ENCODE measurements around the gene KMO. TPM values are rescaled to one million over a fixed set of nuclear protein-coding genes. Genes with fewer than 3 reads are reported as not detected.

Gene KMO
- total and polyA plus RNA-seq, 2 of the 8 experiments (the other 6 are each of a cell fraction or from before 2014, with no cell fraction given), result not detected

DNA sequence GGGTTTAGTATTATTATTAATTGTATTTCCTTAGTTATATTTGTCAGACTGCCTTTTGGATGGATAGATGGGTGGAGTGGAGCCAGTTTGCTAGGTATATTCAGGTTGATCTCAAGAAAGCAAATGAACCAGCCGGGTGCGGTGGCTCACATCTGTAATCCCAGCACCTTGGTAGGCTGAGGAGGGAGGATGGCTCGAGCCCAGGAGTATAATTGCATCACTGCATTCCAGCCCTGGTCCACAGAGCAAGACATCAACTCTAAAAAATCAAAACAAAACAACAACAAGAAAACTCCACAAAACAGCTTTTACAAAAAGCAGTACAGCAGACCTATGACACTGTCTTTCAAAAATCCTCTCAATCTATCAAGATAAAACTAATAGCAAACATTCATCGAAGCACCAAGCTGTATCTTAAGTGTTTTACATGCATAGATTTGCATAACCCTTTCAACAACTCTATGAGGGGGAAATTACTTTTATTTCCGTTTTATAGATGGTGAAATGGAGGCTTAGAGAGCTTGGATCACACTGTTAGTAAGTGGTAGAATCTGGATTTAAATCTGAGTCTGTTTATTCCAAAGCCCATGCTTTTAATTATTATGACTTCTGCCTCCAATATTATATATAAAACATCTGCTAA is 25.5 kb downstream of the KMO start:
- H2BK12ac ChIP-seq (ENCODE audit: low read depth, low read length), result no peak overlapping the region
- no peak overlapping the region for H2AK5ac ChIP-seq (ENCODE audit: low read depth, low read length)
- no peak overlapping the region for H2BK15ac ChIP-seq (ENCODE audit: low read length)
- WGBS, 2 experiments (ENCODE audit: extremely low coverage in 1 of 2, insufficient coverage in 1 of 2, insufficient read length in 1 of 2, insufficient replicate concordance in 2 of 2, low coverage in 1 of 2, low lambda C conversion rate in 2 of 2, missing lambda C conversion rate in 1 of 2), result 88% methylated on average over 5 of the region's 5 CpGs; no CpG with 5 or more reads in 1 of the 2 experiments
- H3K36me3 ChIP-seq (ENCODE audit: control insufficient read depth in 2 of 4, insufficient read depth in 4 of 4, low read length in 3 of 4), result no peaks in the 10 kb centered on the region
- H3K9me3 ChIP-seq (ENCODE audit: insufficient read depth in 2 of 2, low read depth in 1 of 2, low read length in 1 of 2), result no peaks in the 10 kb centered on the region
- H4K5ac ChIP-seq (ENCODE audit: insufficient read length, low read depth, low read length), result no peak overlapping the region
- H2BK5ac ChIP-seq (ENCODE audit: low read depth, low read length), result no peak overlapping the region
- no peak overlapping the region for H3K56ac ChIP-seq (replicated peaks; ENCODE audit: insufficient read length, low read depth, low read length)
- DNase-seq (ENCODE audit: low read depth in 1 of 2, low spot score in 2 of 2), result no peak
- H3K4ac ChIP-seq (replicated peaks; ENCODE audit: insufficient read length, low read depth, low read length), result no peak overlapping the region
- H3K4me3 ChIP-seq (ENCODE audit: extremely low read depth in 1 of 4, insufficient read depth in 2 of 4, low read depth in 3 of 4, low read length in 4 of 4), result no peak overlapping the region
- no peak overlapping the region for H2BK20ac ChIP-seq (ENCODE audit: low read length)
- no peaks in the 10 kb centered on the region for H3K79me2 ChIP-seq (ENCODE audit: control insufficient read depth in 1 of 2, insufficient read depth in 2 of 2, low read length in 2 of 2)
- H4K91ac ChIP-seq (replicated peaks; ENCODE audit: insufficient read length, low read length), result no peak overlapping the region
- no peak for FAIRE-seq
- no peak overlapping the region for H3K9ac ChIP-seq (replicated peaks in 1 of 4; ENCODE audit: extremely low read depth in 1 of 4, low read depth in 3 of 4, low read length in 3 of 4)
- POLR2A ChIA-PET (ENCODE audit: partially characterized antibody), result no interaction called here
- CTCF ChIA-PET (ENCODE audit: partially characterized antibody), result no interaction called here
- TF ChIP-seq POLR2AphosphoS5 (IDR thresholded peaks at IDR 0.05; ENCODE audit: low read depth, low read length) (no peak), EGR1 (IDR thresholded peaks at IDR 0.05; ENCODE audit: borderline replicate concordance, low read depth, low read length) (no peak), HDAC2 (IDR thresholded peaks at IDR 0.05; ENCODE audit: borderline replicate concordance in 1 of 2, low read depth in 2 of 2, low read length in 2 of 2) (no peak), MAX (IDR thresholded peaks at IDR 0.05) (no peak), CEBPB (IDR thresholded peaks at IDR 0.05; ENCODE audit: low read depth, low read length) (no peak), BRCA1 (IDR thresholded peaks at IDR 0.05; ENCODE audit: low read depth, low read length) (no peak), ASH2L (IDR thresholded peaks at IDR 0.05; ENCODE audit: low read length) (no peak), RBBP5 (IDR thresholded peaks at IDR 0.05; ENCODE audit: borderline replicate concordance, low read depth, low read length) (no peak), KDM4A (IDR thresholded peaks at IDR 0.05; ENCODE audit: low read depth, low read length, severe bottlenecking) (no peak), MAFK (IDR thresholded peaks at IDR 0.05; ENCODE audit: low read depth, low read length) (no peak)
- no peaks in the 10 kb centered on the region for H3K79me1 ChIP-seq (ENCODE audit: low read depth, low read length)
- no peak overlapping the region for H2AFZ ChIP-seq (ENCODE audit: low read length)
- no peak overlapping the region for H3K14ac ChIP-seq (ENCODE audit: insufficient read length)
- H3K23me2 ChIP-seq (ENCODE audit: low read depth, low read length), result no peaks in the 10 kb centered on the region
- no peak overlapping the region for H2BK120ac ChIP-seq (replicated peaks; ENCODE audit: low read depth, low read length)
- no peak overlapping the region for H4K8ac ChIP-seq (ENCODE audit: extremely low read depth, insufficient read depth, low read length)
- no peaks in the 10 kb centered on the region for H3K4me1 ChIP-seq (replicated peaks in 1 of 4; ENCODE audit: control insufficient read depth in 3 of 4, insufficient read depth in 4 of 4, low read length in 3 of 4)
- H3K23ac ChIP-seq (ENCODE audit: insufficient read length), result no peak overlapping the region
- H4K20me1 ChIP-seq (replicated peaks in 1 of 2; ENCODE audit: control insufficient read depth in 1 of 2, insufficient read depth in 2 of 2, low read length in 2 of 2), result no peaks in the 10 kb centered on the region
- H3K18ac ChIP-seq (ENCODE audit: extremely low read depth, low read length), result no peak overlapping the region
- H3K4me2 ChIP-seq (ENCODE audit: insufficient read depth in 1 of 2, low read depth in 2 of 2, low read length in 2 of 2), result no peak overlapping the region
- no peak overlapping the region for H3K27ac ChIP-seq (ENCODE audit: low read depth, low read length)
- no peaks in the 10 kb centered on the region for H3K27me3 ChIP-seq (replicated peaks in 1 of 4; ENCODE audit: control insufficient read depth in 3 of 4, extremely low read depth in 1 of 4, insufficient read depth in 3 of 4, low read length in 3 of 4)
